ENCODE data around the gene FRK.
"Not testable (repeated sequence)": the region's sequence is repeated elsewhere in the genome, so short reads cannot be mapped to it uniquely, and the experiment has no call there.

FRK gene, protein sequence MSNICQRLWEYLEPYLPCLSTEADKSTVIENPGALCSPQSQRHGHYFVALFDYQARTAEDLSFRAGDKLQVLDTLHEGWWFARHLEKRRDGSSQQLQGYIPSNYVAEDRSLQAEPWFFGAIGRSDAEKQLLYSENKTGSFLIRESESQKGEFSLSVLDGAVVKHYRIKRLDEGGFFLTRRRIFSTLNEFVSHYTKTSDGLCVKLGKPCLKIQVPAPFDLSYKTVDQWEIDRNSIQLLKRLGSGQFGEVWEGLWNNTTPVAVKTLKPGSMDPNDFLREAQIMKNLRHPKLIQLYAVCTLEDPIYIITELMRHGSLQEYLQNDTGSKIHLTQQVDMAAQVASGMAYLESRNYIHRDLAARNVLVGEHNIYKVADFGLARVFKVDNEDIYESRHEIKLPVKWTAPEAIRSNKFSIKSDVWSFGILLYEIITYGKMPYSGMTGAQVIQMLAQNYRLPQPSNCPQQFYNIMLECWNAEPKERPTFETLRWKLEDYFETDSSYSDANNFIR

DNA sequence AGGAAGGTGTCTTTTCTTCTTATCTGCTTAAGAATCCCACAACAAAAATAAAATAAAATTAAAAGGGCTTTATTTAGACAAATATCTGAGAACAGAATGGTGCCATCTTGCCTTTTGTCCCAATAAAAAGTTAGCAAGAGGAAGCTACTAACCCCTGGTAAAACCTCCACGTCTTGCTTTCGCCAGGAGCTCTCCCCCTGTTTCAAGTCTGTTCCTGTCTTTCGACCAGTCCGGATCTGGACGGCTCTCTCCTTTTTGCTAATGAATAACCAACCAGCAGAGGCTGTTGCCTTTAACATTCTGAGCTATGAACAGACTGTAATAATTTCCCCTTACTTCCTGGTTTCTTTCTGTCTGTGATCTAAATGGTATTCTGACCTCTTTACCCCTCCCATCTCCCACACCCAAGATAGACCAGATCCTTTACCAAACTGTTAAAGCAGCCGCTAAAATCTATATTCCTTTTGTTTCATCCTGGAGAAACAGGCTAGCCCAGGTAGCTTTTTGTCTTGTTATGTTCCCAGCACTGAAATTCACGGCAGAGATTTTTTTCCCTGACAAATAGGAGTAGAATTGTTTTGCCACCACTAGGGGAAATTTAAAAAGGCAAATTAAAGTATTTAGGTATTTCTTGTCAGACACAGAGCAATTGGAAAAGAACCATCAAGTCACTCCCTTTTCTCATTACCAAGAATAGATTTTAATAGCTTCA lies at the start of gene FRK:
Gene FRK, minus strand, starts transcription at position 320 of the 712 bp plus-strand sequence. CDS start 580 bp downstream, outside the sequence.
- DNase-seq (ENCODE audit: low spot score), result no peak

DNA sequence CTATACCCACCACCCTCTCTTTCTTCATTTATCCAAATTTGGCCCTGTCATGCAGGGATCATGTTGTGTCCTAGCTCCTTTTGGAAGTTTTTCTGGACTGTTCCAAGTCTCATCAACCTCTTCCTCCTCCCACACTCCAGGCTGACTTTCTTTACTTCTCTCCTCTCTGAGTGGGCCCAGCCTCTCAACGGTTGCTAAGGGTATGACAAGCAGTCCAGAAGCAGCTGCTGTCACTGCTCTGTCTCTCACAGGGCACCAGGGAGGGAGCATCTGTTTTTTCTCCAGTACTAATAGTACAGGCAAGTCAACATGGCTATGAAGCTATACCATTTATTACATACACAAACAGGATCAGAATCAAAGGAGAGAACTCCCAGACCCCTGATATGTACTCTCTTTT lies 48.1 kb upstream of the FRK start:
- DNase-seq (ENCODE audit: low spot score), result no peak

DNA sequence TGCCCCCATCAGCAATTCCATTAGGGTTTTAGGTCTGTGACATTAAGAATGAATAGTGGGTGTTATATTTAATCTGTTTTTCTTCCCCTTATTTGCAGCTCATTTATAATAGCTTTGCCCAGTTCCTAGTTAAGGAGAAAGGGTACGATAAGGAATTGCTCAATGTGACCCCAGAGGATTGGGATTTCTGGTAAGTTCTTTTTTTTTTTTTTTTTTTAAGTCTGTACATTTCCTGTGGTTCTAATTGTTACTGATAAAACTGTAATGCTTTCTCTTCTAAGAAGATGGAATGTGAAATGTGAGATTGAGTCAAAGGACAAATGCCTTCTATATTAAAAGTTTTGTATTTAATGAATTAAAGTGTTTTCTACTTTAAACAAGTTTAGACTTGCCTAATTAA lies 45.5 kb upstream of the FRK start:
- DNase-seq (ENCODE audit: low spot score), result no peak

DNA sequence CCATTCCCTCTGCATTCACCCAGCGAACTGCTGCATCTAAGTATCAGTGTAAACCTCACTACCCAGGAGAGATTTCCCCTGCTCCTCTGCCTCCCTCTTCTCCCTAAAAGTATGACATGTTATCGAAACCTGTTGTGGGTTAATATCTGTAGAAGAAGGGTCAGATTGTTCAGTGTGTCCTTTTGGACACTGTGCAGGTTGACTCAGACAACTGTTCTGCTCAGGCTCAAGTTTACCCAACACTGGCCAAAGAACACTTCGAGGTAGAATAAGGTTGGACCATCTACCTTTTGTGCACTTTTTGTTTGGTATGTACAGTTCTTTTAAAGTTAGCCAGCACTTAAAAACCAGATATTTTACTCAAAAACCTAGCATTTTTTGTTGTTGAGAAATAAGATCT lies 44.6 kb upstream of the FRK start:
- no peak for DNase-seq (ENCODE audit: low spot score)

DNA sequence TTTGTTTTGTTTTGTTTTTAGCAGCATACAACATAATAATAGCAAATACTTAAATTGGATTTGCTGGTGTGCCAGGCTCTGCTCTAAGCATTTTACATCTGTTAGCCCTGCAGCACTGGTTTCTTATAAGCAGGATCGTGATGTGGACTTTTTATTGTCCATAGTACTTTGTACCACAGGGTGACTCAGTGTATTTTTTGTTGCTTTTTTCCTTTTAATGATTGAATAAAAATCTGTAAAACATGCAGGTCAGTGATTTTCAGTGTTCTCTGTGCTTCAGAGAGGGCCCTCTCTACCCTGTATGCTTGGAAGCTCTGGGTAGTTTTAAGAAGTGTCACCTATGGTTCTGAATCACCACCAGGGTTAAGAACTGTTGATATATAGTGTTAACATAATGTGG lies 43.9 kb upstream of the FRK start:
- no peak for DNase-seq (ENCODE audit: low spot score)

DNA sequence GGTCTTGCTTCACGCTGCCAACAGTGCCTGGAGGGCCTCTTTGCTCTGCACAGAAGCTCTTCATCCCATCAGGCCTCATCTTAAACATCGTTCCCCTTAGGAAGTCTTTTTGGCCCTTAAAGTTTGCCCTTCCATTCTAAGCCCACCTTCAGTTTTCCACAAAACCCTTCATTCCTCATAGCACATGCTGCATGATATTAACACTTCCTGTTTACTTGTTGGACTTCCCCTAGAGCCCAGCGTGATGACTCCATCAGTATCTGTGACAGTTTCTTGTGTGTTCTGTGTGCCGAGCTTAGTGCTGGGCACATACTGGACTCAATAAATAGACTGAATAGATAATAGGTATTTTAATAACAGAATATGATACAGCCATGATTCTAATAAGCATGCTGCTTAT lies 42.2 kb upstream of the FRK start:
- no peak for DNase-seq (ENCODE audit: low spot score)

DNA sequence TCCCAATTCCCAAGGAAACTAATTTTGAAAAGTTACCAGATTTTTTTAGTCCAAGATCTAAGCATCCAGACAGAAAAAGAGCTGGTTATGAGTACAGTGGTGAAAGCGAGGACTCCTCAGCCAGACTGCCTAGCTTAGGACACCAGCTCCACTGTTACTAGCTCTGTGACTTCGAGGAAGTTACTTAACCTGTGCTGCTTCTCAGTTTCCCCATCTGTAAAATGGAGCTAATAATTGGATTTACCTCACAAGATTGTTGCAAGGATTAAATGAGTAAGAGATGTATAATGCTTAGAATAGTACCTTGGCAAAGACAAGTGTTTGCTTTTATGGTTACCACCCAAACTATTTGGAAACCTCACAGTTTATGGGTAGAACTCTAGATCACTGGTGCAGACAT lies 41.1 kb upstream of the FRK start:
- DNase-seq (ENCODE audit: low spot score), result no peak

DNA sequence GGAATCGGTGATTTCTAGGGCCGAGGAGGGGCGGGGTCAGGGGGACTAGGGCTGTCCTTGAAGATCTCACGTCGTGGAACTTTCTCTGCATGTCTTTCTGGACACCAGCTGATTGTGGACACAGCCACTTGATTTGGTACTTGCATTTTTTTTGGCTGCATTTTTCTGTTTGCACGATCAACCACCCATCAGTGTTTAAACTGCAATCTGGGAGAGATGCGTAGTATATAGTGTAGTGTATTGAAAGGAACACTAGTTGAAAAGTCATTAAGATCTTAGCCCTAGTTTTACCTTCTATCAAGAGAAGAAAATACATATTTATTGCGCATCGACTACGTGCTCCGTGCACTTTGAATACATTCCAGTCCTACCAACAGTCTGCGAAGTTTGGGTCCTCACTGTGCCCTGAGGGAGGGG lies 40.6 kb upstream of the FRK start:
- DNase-seq (ENCODE audit: low spot score), result no peak

DNA sequence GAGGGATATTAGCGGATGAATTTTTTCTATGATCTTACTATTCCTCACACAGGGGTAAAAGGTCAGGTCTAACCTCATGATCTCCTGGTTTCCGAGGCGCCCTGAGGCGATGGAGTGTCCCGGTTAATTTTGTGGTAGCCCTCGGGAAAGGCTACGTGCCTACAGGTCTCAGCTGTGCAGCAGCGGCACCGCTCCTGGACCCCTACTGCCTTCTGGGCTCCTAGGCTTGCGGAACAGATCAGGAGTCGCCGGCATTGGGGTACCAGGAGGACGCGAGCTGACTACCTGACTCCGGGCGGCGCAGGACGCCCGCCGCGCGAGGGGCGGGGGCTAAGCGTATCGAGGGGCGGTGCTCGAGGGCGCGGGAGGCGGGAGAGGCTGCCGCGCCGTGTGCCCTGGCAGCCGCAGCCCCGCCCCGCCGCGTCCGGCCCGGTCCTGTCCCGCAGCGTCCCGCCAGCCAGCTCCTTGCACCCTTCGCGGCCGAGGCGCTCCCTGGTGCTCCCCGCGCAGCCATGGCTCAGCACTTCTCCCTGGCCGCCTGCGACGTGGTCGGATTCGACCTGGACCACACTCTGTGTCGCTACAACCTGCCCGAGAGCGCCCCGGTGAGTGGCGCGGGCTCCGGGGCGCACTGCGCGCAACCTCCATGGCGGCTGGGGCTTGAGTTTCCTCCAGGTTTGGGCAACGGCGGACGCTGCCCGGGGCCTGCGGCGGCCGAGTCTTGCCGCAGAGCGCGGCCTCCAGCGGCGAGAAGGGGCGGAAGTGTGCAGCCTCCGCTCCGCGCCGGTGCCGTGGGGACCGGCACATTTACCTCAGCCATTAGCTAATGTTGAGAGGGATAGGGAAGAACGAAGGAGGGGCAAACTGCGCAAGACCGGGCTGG lies 40.0 kb upstream of the FRK start, which contains the start of gene NT5DC1:
Gene NT5DC1, plus strand, starts transcription at position 435 of the 883 bp plus-strand sequence. Its CDS starts 78 bp downstream, at position 513.
- DNase-seq (ENCODE audit: low spot score), result peak; percentile 77

DNA sequence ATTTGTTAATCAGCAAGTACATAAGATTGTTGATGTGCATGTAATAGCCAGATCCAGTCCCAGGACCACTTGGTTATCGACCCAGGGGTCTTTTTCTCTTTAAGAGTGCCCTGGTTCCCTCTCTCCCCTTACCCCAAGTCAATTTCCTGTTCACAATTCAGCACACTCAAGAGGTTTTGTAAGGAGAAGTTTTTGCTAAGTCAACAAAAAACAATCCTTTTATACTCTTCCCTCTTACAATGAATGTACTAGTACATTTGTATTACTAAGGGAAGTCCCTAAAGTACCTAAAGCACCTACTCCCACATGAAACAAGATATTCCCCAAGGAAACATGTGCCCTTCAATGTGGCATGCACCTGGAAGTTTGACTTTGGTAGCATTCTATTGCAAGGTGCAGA lies 38.3 kb upstream of the FRK start:
- DNase-seq (ENCODE audit: low spot score), result no peak

DNA sequence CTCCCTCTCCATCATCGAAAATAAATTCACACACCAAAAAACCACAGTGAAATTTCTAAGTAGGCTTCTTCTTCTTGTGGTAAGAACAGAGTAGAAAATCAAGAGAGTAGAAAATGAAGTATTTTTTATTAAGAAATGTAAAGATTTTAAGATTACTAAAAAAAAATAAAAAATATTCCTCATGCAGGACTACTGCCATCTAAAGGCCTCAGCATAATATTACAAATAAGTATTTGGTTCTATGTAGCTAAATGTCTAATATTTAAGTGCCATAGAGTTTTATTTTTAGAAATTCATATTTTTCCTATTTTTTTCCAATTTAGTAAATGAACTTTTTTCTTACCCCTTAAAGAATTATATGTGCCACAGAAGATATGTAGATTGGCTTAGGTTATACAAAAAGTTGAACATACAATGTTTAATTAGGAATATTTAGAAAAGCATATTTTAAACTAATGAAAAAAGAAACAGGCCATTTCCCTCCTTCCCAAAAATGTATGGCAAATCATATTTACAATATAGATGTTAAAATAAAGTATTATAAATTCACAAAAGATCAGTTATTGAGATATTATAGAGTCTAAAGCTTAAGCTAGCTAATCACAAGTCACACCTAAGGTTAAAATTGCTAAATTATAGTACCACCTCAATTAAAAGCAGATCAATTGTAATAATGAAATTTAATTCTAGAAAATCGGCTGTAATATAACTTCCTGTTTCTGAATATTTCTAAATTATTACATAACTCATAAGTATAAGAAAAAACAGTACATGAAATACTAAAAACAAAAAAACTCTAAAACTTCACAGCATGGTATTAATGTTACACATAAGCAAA lies 36.5 kb upstream of the FRK start:
- DNase-seq (ENCODE audit: low spot score), result no peak

DNA sequence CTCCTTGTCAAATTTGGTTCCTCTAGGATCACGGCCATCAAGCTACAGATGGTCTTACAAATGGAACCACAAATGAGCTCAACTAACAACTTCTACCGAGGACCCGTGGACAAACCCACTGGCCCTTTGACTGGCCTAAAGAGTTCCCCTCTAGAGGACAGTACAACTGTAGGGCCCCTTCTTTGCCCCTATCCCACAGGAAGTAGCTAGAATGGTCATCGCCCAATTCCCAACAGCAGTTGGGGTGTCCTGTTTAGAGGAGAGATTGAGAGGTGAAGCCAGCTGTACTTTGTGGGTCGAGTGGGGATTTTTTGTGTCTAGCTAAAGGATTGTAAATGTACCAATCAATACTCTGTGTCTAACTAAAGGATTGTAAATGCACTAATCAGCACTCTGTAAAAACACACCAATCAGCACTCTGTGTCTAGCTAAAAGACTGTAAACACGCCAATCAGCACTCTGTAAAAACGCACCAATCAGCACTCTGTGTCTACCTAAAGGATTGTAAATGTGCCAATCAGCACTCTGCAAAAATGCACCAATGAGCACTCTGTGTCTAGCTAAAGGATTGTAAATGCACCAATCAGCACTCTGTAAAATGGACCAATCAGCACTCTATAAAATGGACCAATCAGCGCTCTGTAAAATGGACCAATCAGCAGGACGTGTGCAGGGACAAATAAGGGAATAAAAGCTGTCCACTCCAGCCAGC lies 35.5 kb upstream of the FRK start:
- not testable (repeated sequence) for DNase-seq (ENCODE audit: low spot score)

DNA sequence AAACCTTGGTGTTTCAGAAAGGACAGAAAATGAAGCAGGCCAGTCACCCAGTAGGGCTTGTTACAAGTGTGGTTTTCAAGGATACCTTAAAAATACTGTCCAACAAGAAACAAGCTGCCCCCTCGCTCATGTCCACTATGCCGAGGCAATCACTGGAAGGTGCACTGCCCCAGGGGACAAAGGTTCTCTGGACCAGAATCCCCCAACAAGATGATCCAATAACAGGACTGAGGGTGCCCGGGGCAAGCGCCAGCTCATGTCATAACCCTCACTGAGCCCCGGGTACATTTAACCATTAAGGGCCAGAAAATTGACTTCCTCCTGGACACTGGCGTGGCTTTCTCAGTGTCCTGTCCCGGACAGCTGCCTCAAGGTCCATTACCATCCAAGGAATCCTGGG lies 33.4 kb upstream of the FRK start:
- DNase-seq (ENCODE audit: low spot score), result no peak

DNA sequence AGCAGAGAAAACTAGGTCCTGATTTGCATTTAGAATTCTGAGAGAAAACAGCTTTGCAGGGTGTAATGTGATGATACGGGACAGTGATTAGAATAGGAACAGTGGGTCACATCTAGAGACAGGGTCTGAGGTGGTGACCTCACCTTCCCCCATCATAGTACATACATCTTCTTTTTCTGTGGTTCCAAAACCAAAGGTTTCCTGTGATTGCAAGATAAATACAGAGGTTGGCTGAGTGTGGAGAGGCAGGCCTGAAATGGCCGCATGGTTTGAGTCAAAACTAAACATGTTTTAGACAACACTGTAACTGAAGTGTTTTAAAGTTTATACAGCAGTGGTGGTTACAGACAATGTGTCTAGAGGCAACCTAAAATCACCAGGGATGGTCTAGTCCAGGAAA lies 29.6 kb upstream of the FRK start:
- DNase-seq (ENCODE audit: low spot score), result no peak

DNA sequence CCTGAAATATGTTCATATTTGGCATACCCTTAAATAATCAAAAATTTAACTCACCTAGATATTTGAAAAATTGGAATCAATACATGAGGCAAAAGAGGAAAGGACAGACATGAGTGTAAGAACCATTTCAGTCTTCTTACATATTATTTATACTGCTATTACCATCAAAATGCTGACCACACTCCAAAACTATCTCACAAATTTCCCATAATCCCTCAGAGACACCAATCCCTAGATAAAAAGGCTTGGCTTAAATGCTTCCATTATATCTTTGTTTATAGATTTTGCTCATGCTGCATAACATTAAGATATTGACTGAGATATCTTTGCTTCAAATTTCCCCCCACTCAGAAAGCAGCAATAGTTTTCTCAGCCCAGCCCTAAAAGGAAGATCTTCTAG lies 28.3 kb upstream of the FRK start:
- no peak for DNase-seq (ENCODE audit: low spot score)

DNA sequence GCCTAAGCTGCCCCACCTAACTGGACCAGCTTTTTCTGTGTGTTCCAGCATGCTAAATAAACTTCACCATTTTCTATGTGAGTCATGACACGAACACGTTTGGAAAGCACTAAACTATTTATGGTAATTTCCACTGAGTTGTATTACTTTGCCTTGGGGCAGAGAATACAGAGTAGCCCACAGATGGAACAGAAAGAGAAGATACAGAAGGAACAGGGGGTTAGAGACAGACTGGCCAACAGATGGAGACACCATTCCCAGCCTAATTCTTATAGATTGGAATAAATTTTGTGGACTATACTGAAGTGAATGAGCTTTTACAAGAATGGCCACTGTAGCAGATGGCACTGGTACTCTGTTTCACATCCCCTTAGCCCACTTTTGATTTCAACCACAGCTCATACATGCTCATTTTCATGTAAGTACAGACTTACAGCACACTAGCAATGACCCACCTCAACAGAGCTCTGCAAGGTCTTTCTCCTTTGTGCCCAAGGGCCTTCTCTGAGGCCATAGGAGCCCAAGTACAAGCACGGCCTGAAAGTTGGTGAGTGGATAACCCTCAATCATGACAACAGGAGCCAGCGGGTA lies 26.8 kb upstream of the FRK start:
- no peak for DNase-seq (ENCODE audit: low spot score)

DNA sequence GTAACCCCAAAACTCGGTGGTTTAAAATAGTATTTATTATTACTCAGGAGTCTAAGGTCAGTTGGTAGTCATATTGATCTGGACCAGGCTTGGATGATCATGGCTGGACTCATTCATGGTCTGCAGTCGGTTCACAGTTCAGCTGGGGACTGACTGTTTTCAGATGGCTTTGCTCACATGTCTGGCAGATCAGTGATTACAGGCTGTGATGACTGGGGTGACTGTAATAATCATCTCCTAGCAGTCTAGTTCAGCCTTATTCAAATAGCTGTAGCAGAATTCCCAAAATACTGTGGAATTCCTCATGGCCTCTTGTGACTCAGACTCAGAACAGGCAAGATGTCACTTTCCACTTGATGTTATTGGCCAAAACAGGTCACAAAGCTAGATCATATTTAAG lies 23.6 kb upstream of the FRK start:
- DNase-seq (ENCODE audit: low spot score), result no peak

DNA sequence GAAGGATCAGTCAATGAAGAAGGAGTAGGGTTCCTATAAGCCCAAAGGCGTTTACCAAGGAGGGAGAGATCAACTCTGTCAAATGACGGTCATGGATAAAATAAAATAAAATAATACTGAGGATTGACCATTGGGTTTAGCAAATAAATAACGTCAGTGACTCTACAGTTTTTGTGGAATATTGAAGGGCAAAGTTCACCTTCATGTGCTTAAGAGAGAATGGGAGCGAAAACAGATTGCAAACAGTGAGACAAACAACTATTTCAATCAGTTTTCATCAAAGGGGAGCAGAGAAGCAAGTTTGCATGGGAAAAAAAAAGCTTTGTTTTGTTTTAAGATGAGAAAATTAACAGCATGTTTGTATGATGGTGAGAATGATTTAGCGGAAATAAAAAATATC lies 22.4 kb upstream of the FRK start:
- no peak for DNase-seq (ENCODE audit: low spot score)

DNA sequence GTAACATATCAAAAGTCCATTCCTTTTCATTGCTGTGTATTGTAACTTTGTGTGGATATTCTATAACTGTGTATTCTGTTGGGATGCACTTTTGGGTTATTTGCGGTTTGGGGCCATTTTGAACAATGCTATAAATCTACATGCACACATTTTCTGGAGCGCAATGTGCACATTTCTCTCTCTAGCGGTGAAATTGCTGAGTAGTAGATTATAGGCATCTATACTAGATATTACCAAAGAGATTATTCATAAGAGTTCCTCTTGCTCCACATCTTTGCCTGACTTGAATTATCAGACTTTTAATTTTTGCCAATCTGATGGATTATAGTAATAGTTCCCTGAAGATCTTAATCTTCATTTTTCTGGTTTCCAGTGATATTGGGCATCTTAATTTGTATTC lies 18.3 kb upstream of the FRK start:
- no peak for DNase-seq (ENCODE audit: low spot score)

DNA sequence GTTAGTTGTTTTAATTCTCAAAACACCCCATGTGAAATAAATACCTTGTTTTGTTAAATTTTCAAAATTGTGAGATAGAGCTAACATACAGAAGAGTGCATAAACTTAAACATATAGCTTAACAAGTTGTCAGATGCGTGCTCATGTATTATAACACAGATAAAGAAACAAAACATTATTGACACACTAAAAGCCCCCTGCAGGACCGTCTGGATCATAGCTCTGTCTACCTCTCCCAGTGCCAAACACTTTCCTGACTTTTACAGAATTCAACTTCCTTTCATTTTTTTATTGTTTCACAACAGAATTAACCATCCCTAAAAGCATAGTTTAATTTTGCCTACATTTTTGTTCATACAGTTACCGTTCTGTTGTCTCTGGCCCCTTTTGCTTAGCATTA lies 17.8 kb upstream of the FRK start:
- DNase-seq (ENCODE audit: low spot score), result no peak

Measured in CD4-positive, alpha-beta T cell treated with Interleukin-6 at 100 ng/mL for 8 hours (primary cell).